ENCODE measurements around the gene KATNB1. TPM values are rescaled to one million over a fixed set of nuclear protein-coding genes. Genes with fewer than 3 reads are reported as not detected.

Gene KATNB1
- total and polyA plus RNA-seq, 2 of the 8 experiments (the other 6 are each of a cell fraction or from before 2014, with no cell fraction given): 50.2 to 60.4 TPM

- Histone ChIP-seq H3K79me2 (ENCODE audit: control insufficient read depth in 1 of 2, insufficient read depth in 2 of 2, low read length in 2 of 2) (no peaks in the 10 kb centered on the region), H3K23ac (ENCODE audit: insufficient read length) (no peak overlapping the region), H3K79me1 (ENCODE audit: low read depth, low read length) (no peaks in the 10 kb centered on the region), H3K36me3 (ENCODE audit: control insufficient read depth in 2 of 4, insufficient read depth in 4 of 4, low read length in 3 of 4) (no peaks in the 10 kb centered on the region), H3K18ac (ENCODE audit: extremely low read depth, low read length) (no peak overlapping the region), H3K14ac (ENCODE audit: insufficient read length) (no peak overlapping the region), H4K91ac (replicated peaks; ENCODE audit: insufficient read length, low read length) (no peak overlapping the region), H3K27me3 (replicated peaks in 1 of 4; ENCODE audit: control insufficient read depth in 3 of 4, extremely low read depth in 1 of 4, insufficient read depth in 3 of 4, low read length in 3 of 4) (no peaks in the 10 kb centered on the region; a peak in 1 of 7 replicates), H2BK5ac (ENCODE audit: low read depth, low read length) (peak overlapping the region; percentile 66), H4K8ac (ENCODE audit: extremely low read depth, insufficient read depth, low read length) (no peak overlapping the region; the same call in 1 of the 2 replicates), H2BK15ac (ENCODE audit: low read length) (peak overlapping the region; percentile 46; the same call in 1 of the 2 replicates), H3K9ac (replicated peaks in 1 of 4; ENCODE audit: extremely low read depth in 1 of 4, low read depth in 3 of 4, low read length in 3 of 4) (no peak overlapping the region), H3K4me2 (ENCODE audit: insufficient read depth in 1 of 2, low read depth in 2 of 2, low read length in 2 of 2) (no peak overlapping the region), H3K4me3 (ENCODE audit: extremely low read depth in 1 of 4, insufficient read depth in 2 of 4, low read depth in 3 of 4, low read length in 4 of 4) (no peak overlapping the region), H2BK12ac (ENCODE audit: low read depth, low read length) (0 out of 2 replicates have a peak overlapping the region, but pooled peaks have one; percentile 17), H2AK5ac (ENCODE audit: low read depth, low read length) (no peak overlapping the region), H4K20me1 (replicated peaks in 1 of 2; ENCODE audit: control insufficient read depth in 1 of 2, insufficient read depth in 2 of 2, low read length in 2 of 2) (no peaks in the 10 kb centered on the region), H3K23me2 (ENCODE audit: low read depth, low read length) (no peaks in the 10 kb centered on the region), H3K9me3 (ENCODE audit: insufficient read depth in 2 of 2, low read depth in 1 of 2, low read length in 1 of 2) (no peaks in the 10 kb centered on the region), H3K27ac (ENCODE audit: low read depth, low read length) (no peak overlapping the region; the same call in 1 of the 2 replicates), H3K56ac (replicated peaks; ENCODE audit: insufficient read length, low read depth, low read length) (no peak overlapping the region), H3K4me1 (replicated peaks in 1 of 4; ENCODE audit: control insufficient read depth in 3 of 4, insufficient read depth in 4 of 4, low read length in 3 of 4) (peaks cover 0 to 15% (median 3%) of the 10 kb centered on the region in 4 experiments; a peak in 4 of 7 replicates), H4K5ac (ENCODE audit: insufficient read length, low read depth, low read length) (no peak overlapping the region), H3K4ac (replicated peaks; ENCODE audit: insufficient read length, low read depth, low read length) (no peak overlapping the region), H2BK20ac (ENCODE audit: low read length) (no peak overlapping the region), H2BK120ac (replicated peaks; ENCODE audit: low read depth, low read length) (no peak overlapping the region), H2AFZ (ENCODE audit: low read length) (no peak overlapping the region)
- CTCF ChIA-PET (ENCODE audit: partially characterized antibody): interaction anchor here (0.6 to 2.0 kb wide), 3 partner anchors 12 to 143 kb away, joined by 3 to 6 read pairs (median 4); no protein-coding TSS in a partner anchor
- POLR2A ChIA-PET (ENCODE audit: partially characterized antibody): interaction anchor here (1.0 kb wide), 1 partner anchor 28 kb away, joined by 8 read pairs; the partner anchor contains the start of gene KATNB1
- FAIRE-seq: no peak
- TF ChIP-seq RFX5 (IDR thresholded peaks at IDR 0.05; ENCODE audit: borderline replicate concordance, low read depth, low read length): no peak
- WGBS, 2 experiments (ENCODE audit: extremely low coverage in 1 of 2, insufficient coverage in 1 of 2, insufficient read length in 1 of 2, insufficient replicate concordance in 2 of 2, low coverage in 1 of 2, low lambda C conversion rate in 2 of 2, missing lambda C conversion rate in 1 of 2): 86% methylated on average over 14 of the region's 14 CpGs; no CpG with 5 or more reads in 1 of the 2 experiments
- no peak for DNase-seq (ENCODE audit: low read depth in 1 of 2, low spot score in 2 of 2)
Observed at GRCh38 chr16:57763285-57764005, 27.9 kb downstream of the KATNB1 start.

Data from H1 (cell line).